ENCODE data around the gene PTPN14. TPM values are rescaled to one million over a fixed set of nuclear protein-coding genes. Genes with fewer than 3 reads are reported as not detected.

PTPN14 gene
- total RNA-seq, 1 donor, result under 0.01 TPM

DNA sequence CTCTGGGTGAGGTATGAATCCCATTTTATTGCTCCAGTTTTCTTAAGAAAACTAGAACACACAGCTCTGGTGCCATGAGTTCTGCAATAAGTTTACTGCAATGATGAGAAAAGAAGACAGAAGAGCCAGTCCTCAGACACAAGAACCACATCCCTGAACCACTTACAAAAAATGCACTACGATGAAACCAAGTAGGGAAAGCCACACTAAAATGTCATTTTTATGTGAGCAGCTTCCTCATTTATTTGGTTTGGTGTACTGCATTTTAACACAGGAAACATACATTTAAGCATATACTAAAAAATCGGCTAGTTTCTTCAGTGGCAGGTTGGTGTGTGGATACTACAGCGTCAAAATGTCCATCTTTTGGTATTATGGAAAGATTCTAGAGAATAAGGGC lies 95.9 kb downstream of the PTPN14 start:
- no peaks in the 10 kb centered on the region for H3K9me3 ChIP-seq (ENCODE audit: low read depth, low read length)
- no peaks in the 10 kb centered on the region for H3K4me1 ChIP-seq (ENCODE audit: insufficient read depth, low read length)
- H3K27me3 ChIP-seq (ENCODE audit: insufficient read depth, low read length), result no peaks in the 10 kb centered on the region
- no peak overlapping the region for H3K4me3 ChIP-seq (ENCODE audit: low read length)

GRCh38 chr1:214454569-214455396 lies 96.6 kb downstream of the PTPN14 start:
- Histone ChIP-seq H3K4me1 (ENCODE audit: insufficient read depth, low read length) (no peaks in the 10 kb centered on the region), H3K9me3 (ENCODE audit: low read depth, low read length) (no peaks in the 10 kb centered on the region), H3K4me3 (ENCODE audit: low read length) (no peak overlapping the region), H3K27me3 (ENCODE audit: insufficient read depth, low read length) (no peaks in the 10 kb centered on the region)

GRCh38 chr1:214453109-214453722 lies 98.2 kb downstream of the PTPN14 start:
- no peaks in the 10 kb centered on the region for H3K27me3 ChIP-seq (ENCODE audit: insufficient read depth, low read length)
- H3K4me1 ChIP-seq (ENCODE audit: insufficient read depth, low read length), result no peaks in the 10 kb centered on the region
- no peaks in the 10 kb centered on the region for H3K9me3 ChIP-seq (ENCODE audit: low read depth, low read length)
- H3K4me3 ChIP-seq (ENCODE audit: low read length), result no peak overlapping the region

DNA sequence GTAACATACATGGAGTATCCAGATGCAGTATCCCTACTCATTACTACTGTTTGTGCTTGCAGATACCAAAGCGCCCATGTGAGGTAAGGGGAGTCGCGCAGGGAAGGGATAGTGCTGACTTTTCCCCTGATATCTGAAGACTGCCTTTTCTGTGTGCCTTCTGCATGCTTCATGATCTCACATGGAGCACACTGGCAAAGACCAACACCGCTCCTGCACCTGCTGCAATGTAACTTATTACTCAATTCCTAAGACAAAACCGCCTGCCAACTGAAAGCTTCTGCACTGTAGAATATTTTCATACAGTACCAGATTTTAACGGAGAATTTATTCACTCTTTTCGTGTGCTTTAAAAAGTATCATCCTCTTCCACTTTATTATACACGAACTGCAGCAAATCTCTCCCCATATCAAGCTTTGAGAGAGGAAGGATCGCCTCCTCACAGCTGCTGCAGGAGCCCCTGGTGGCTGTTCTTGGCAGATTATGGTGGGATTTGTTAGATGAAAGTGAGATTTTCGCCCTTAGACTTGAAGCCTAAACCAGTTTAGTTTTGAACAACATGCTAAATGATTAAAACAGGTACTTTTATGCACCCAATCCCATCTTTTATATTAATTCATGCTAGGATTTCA lies 99.1 kb downstream of the PTPN14 start:
- Histone ChIP-seq H3K4me1 (ENCODE audit: insufficient read depth, low read length) (no peaks in the 10 kb centered on the region), H3K27me3 (ENCODE audit: insufficient read depth, low read length) (no peaks in the 10 kb centered on the region), H3K4me3 (ENCODE audit: low read length) (no peak overlapping the region), H3K9me3 (ENCODE audit: low read depth, low read length) (no peaks in the 10 kb centered on the region)

DNA sequence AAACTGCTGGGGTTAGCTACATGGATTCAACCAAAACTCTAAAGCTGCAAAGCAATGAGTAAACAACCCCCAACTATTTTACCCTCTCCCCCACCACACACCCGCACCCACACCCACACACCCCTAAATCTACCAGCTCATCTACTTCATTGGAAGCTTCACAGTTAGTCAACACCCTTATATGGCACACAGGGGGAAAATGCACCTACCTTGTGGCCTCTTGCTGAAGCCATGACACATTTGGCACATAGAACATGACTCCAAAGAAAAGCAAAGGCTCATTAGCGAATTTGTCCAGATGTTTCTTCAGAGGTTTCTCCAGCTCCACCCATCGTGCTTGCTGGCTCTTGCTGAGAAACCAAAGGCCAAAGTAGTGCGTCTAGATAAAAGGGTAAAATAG lies 99.8 kb downstream of the PTPN14 start:
- no peaks in the 10 kb centered on the region for H3K9me3 ChIP-seq (ENCODE audit: low read depth, low read length)
- H3K4me3 ChIP-seq (ENCODE audit: low read length), result no peak overlapping the region
- H3K4me1 ChIP-seq (ENCODE audit: insufficient read depth, low read length), result no peaks in the 10 kb centered on the region
- H3K27me3 ChIP-seq (ENCODE audit: insufficient read depth, low read length), result no peaks in the 10 kb centered on the region

- H3K9me3 ChIP-seq (ENCODE audit: low read depth, low read length), result no peaks in the 10 kb centered on the region
- H3K4me3 ChIP-seq (ENCODE audit: low read length), result no peak overlapping the region
- no peaks in the 10 kb centered on the region for H3K4me1 ChIP-seq (ENCODE audit: insufficient read depth, low read length)
- H3K27me3 ChIP-seq (ENCODE audit: insufficient read depth, low read length), result no peaks in the 10 kb centered on the region
Observed at GRCh38 chr1:214449371-214449770, 102.0 kb downstream of the PTPN14 start.

DNA sequence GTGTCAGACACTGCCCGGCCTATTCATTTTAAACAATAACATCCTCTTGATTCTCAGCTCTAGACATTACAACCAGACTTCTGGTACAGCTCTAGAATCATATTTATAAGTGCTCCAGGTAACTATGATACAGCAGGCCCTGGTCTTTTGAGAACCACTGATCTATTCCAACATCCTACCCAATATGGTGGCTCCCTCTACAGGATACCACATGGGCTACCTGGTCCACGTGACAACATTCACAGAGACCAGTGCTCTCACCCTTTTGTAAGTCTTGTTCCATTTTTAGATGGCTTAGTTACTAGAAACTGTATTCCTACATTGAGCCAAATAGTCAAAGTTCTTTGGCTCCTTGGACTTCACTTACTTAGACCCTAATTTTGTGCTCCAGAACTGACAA lies 102.9 kb downstream of the PTPN14 start:
- H3K4me1 ChIP-seq (ENCODE audit: insufficient read depth, low read length), result no peaks in the 10 kb centered on the region
- no peak overlapping the region for H3K4me3 ChIP-seq (ENCODE audit: low read length)
- no peaks in the 10 kb centered on the region for H3K9me3 ChIP-seq (ENCODE audit: low read depth, low read length)
- H3K27me3 ChIP-seq (ENCODE audit: insufficient read depth, low read length), result no peaks in the 10 kb centered on the region

- H3K4me1 ChIP-seq (ENCODE audit: insufficient read depth, low read length), result no peaks in the 10 kb centered on the region
- no peaks in the 10 kb centered on the region for H3K27me3 ChIP-seq (ENCODE audit: insufficient read depth, low read length)
- no peaks in the 10 kb centered on the region for H3K9me3 ChIP-seq (ENCODE audit: low read depth, low read length)
- H3K4me3 ChIP-seq (ENCODE audit: low read length), result no peak overlapping the region
Observed at GRCh38 chr1:214447557-214447871, 103.9 kb downstream of the PTPN14 start.

DNA sequence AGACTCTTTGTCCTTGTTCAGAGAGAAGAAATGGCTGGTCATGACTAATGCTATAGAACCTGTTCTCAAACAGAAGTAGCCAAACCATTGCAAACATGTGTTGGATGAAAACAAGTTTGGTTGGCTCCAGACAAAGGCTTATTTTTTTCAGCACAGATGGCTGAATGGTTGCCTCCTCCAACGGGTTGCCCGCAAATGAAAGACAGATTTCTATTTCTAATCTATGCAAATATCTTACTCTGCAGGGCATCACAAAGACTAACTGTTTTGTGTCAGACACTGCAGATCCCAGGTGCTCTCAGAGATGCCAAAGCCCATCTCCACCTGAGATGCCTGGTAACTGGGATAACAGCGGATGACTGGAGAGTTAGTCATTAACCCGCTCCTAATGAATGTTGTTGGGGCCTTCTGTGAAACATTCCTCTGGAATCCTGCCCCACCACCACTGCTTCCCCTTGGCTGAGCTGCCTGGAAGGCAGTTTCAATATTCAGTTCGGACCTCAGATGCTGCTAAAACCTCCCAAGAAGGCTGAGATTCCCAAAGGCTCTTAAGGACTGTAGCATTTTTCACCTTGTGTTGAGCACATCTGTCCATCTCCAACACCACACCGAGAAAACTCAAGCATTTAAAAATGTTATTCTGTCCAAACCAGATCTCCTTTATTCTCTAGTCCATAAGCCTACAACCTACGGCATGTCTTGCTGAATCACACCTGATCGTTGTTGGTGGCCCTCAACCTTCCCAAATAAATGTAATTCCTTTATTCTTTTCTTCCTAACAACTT lies 104.4 kb downstream of the PTPN14 start:
- H3K4me1 ChIP-seq (ENCODE audit: insufficient read depth, low read length), result no peaks in the 10 kb centered on the region
- H3K4me3 ChIP-seq (ENCODE audit: low read length), result no peak overlapping the region
- H3K9me3 ChIP-seq (ENCODE audit: low read depth, low read length), result no peaks in the 10 kb centered on the region
- H3K27me3 ChIP-seq (ENCODE audit: insufficient read depth, low read length), result no peaks in the 10 kb centered on the region

DNA sequence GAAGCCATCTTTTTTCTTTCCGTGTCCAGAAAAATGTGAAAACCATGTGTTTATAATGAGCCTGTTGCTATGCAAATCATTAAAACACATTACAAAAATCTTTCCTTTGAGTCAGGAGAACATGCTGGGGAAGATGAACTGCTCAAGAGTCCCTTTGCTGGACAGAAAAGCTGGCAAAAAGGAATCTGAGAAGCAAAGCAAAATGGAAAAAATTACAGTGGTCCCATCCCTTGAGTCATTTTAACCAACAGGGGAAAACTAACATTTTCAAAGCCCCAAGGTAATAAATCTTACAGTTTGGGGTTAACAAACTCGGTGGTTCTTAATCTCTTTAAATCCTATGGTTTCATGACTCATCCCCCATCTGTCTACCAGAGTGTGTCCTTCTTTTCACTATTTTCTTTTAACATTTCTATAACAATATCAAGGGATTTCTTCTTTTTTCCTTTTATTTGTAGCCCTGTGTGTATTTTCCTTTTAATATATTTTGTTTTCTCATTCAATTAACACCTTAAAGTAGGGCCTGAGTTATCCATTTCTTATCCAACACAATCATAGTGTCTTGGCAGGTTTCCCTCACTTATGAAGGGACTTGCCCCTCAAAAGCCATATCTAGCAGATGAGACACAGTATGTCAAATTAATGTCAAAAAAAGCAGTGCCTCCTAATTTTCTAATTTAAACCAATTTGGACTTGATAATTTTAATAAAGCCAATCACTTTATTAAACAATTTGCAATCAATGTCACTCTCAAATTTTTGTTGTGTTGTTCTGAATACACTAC lies 105.4 kb downstream of the PTPN14 start:
- H3K4me1 ChIP-seq (ENCODE audit: insufficient read depth, low read length), result no peaks in the 10 kb centered on the region
- H3K27me3 ChIP-seq (ENCODE audit: insufficient read depth, low read length), result no peaks in the 10 kb centered on the region
- H3K4me3 ChIP-seq (ENCODE audit: low read length), result no peak overlapping the region
- H3K9me3 ChIP-seq (ENCODE audit: low read depth, low read length), result no peaks in the 10 kb centered on the region

- no peaks in the 10 kb centered on the region for H3K4me1 ChIP-seq (ENCODE audit: insufficient read depth, low read length)
- H3K27me3 ChIP-seq (ENCODE audit: insufficient read depth, low read length), result no peaks in the 10 kb centered on the region
- no peaks in the 10 kb centered on the region for H3K9me3 ChIP-seq (ENCODE audit: low read depth, low read length)
- H3K4me3 ChIP-seq (ENCODE audit: low read length), result no peak overlapping the region
Observed at GRCh38 chr1:214445199-214445598, 106.2 kb downstream of the PTPN14 start.

DNA sequence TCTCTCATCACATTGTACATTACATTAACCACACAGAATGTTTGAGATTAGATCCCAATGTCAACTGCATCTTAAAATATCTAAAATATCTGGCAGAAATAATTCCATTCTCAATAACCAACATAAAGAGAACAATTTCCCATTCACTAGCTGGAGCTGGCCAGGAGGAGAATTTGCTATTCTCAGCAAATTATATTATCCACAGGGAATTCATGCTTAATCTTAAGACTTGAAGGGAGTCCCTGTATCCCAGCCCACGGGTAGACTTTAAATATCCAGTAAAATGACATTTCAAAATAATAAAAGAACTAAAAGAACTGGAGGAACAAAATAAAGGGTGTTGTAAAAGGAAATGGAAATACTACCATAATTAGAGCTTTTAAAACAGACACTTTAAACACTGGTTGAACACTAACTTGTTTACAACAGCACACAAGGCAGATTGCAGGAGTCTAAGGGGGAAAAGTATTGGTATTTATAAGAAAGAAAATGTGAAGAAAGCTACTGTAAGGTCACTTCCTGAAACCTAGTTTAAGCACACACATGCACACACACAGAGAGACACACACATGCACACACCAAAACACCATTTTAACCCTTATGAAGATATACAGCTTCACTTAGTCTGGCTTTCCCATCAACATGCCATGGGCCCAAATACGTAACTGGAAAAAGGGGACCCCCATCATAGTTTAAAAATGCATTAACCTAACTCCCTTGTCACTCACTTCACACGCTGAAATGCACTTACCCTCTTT lies 107.0 kb downstream of the PTPN14 start:
- no peak overlapping the region for H3K4me3 ChIP-seq (ENCODE audit: low read length)
- H3K27me3 ChIP-seq (ENCODE audit: insufficient read depth, low read length), result no peaks in the 10 kb centered on the region
- peaks cover 3% of the 10 kb centered on the region for H3K4me1 ChIP-seq (ENCODE audit: insufficient read depth, low read length)
- H3K9me3 ChIP-seq (ENCODE audit: low read depth, low read length), result no peaks in the 10 kb centered on the region

GRCh38 chr1:214441119-214441518 lies 110.3 kb downstream of the PTPN14 start:
- no peaks in the 10 kb centered on the region for H3K9me3 ChIP-seq (ENCODE audit: low read depth, low read length)
- H3K4me1 ChIP-seq (ENCODE audit: insufficient read depth, low read length), result peaks cover 6% of the 10 kb centered on the region
- no peaks in the 10 kb centered on the region for H3K27me3 ChIP-seq (ENCODE audit: insufficient read depth, low read length)
- no peak overlapping the region for H3K4me3 ChIP-seq (ENCODE audit: low read length)

Measured in mononuclear cell (primary cell).